Measurements from ENCODE around the gene TPPP. TPM values are rescaled to one million over a fixed set of nuclear protein-coding genes. Genes with fewer than 3 reads are reported as not detected.

Gene TPPP
- total and polyA plus RNA-seq, 2 of the 13 experiments (the other 11 are each of a cell fraction or from before 2014, with no cell fraction given) = 0.07 TPM; not detected in 1

- TF ChIP-seq ZNF646 (CRISPR knock-in tag; IDR thresholded peaks at IDR 0.05) = no peak
- no peak for TF ChIP-seq IKZF1 (IDR thresholded peaks at IDR 0.05)
- TF ChIP-seq ZNF337 (CRISPR knock-in tag; IDR thresholded peaks at IDR 0.05; ENCODE audit: borderline replicate concordance, low read depth) = no peak
- TF ChIP-seq WIZ (CRISPR knock-in tag; IDR thresholded peaks at IDR 0.05) = no peak
- TF ChIP-seq CENPX (CRISPR knock-in tag; IDR thresholded peaks at IDR 0.05) = no peak
- no peak for TF ChIP-seq MBD4 (IDR thresholded peaks at IDR 0.05; ENCODE audit: borderline replicate concordance, low read length)
- TF ChIP-seq HNF4G (IDR thresholded peaks at IDR 0.05; ENCODE audit: borderline replicate concordance, low read depth, low read length) = no peak
- TF ChIP-seq HNF4G (CRISPR knock-in tag; IDR thresholded peaks at IDR 0.05; ENCODE audit: borderline replicate concordance, low read depth) = no peak
- no peak for TF ChIP-seq ZNF615 (CRISPR knock-in tag; IDR thresholded peaks at IDR 0.05; ENCODE audit: borderline replicate concordance)
- TF ChIP-seq DNMT1 (CRISPR knock-in tag; IDR thresholded peaks at IDR 0.05) = no peak
Observed at GRCh38 chr5:655406-655805, 37.7 kb downstream of the TPPP start (continued).

Measured in HepG2 (cell line).